Aorta (tissue), 5 donors: ENCODE measurements around the gene GCSAM. TPM values are rescaled to one million over a fixed set of nuclear protein-coding genes. Genes with fewer than 3 reads are reported as not detected.

Experiments
- ATAC-seq: fragments of 200-7000 bp; cut with Tn5 transposase; one replicate; pipeline ENCODE4 v1.9.1; 2022; ENCODE audit warnings: moderate library complexity; ENCODE audit not compliant: low FRiP score
- DNase-seq, 2 donors: peaks; one replicate each; pipeline ENCODE4 v3.0.0-alpha.2; 2020
- H3K27ac ChIP-seq, 2 donors: one replicate each; pipeline ENCODE4 v1.5.1; 2013; ENCODE audit warnings: low read length in 2 of 2, mild to moderate bottlenecking in 2 of 2, moderate library complexity in 2 of 2, control low read depth in 1 of 2, inconsistent platforms in 1 of 2, low read depth in 1 of 2
- H3K27me3 ChIP-seq, 2 donors: one replicate each; pipeline ENCODE4 v1.6.1; 2013; ENCODE audit warnings: control low read depth in 1 of 2, low read length in 1 of 2, mild to moderate bottlenecking in 1 of 2, moderate library complexity in 1 of 2; ENCODE audit not compliant: insufficient read depth in 2 of 2, control insufficient read depth in 1 of 2
- H3K36me3 ChIP-seq, 2 donors: one replicate each; pipeline ENCODE4 v1.6.1; 2013; ENCODE audit warnings: control low read depth in 1 of 2, low read length in 1 of 2, mild to moderate bottlenecking in 1 of 2; ENCODE audit not compliant: insufficient read depth in 2 of 2, control insufficient read depth in 1 of 2
- H3K4me1 ChIP-seq, 2 donors: one replicate each; pipeline ENCODE4 v1.6.1; 2013; ENCODE audit warnings: low read length in 2 of 2, control low read depth in 1 of 2, mild to moderate bottlenecking in 1 of 2, moderate library complexity in 1 of 2; ENCODE audit not compliant: insufficient read depth in 2 of 2, control insufficient read depth in 1 of 2
- H3K4me3 ChIP-seq, 2 donors: one replicate each; pipeline ENCODE4 v1.5.1; 2013; ENCODE audit warnings: low read length in 2 of 2, control low read depth in 1 of 2, mild to moderate bottlenecking in 1 of 2
- H3K9me3 ChIP-seq: one replicate; pipeline ENCODE4 v1.6.1; 2013; ENCODE audit warnings: mild to moderate bottlenecking, low read length; ENCODE audit not compliant: control insufficient read depth
- WGBS, 2 donors: extraction: QIAGEN DNeasy Blood & Tissue Kit; methylation state at CpG; one replicate each; pipeline ENCODE4 v1.1.7; 2013; 5-methylcytosine and 5-hydroxymethylcytosine counted together
- intact Hi-C, 2 donors: fragments of 100-400 bp; cut with DNase I; formaldehyde crosslinking; loops; one replicate each; pipeline versions ENCODE4 v1.14.2 to v1.15.0; 2022
- polyA plus RNA-seq, 2 donors: library from polyadenylated mRNA; stranded (reverse); fragments of 200-250 nt; gene quantifications; one replicate each; pipeline ENCODE4 v1.2.3, GENCODE V29; 2013
- total RNA-seq, 2 donors: library from RNA; stranded (reverse); fragmentation: NEBNext Ultra II Directional; extraction: Animal tissue kit (Norgen Biotek cat#: 25700); gene quantifications; one replicate each; pipeline ENCODE4 v1.2.1, GENCODE V29; 2021
- donor health status: healthy with polysubstance abuse.
- donor health status: Bipolar disorder and iron deficiency.
- donor health status: DM: no; HTN: no; CAD: no.
- donor health status: DM: no; HTN: no; CAD: no.
- donor health status: DM: yes; HTN: yes; CAD: no.

Gene GCSAM
- total and polyA plus RNA-seq, 4 donors = 0.10 to 0.51 TPM; not detected in 2

- H3K27ac ChIP-seq = no peak overlapping the region
- no peak for DNase-seq
- H3K27me3 ChIP-seq = no peaks in the 10 kb centered on the region
- ATAC-seq = no peak
- H3K36me3 ChIP-seq = peaks cover 2 to 8% of the 10 kb centered on the region in 2 donors
- H3K9me3 ChIP-seq = no peaks in the 10 kb centered on the region
- 88 to 100% methylated on average over 1 of the region's 1 CpG for WGBS, 2 donors
- intact Hi-C loops = no loop called here
- no peaks in the 10 kb centered on the region for H3K4me1 ChIP-seq
- H3K4me3 ChIP-seq = no peak overlapping the region
These were observed 494 bp downstream of the GCSAM start for GRCh38 chr3:112132554-112132953.

GRCh38 chr3:112132088-112132487, 960 bp downstream of the GCSAM start:
- Histone ChIP-seq H3K27ac (no peak overlapping the region), H3K9me3 (no peaks in the 10 kb centered on the region), H3K4me3 (no peak overlapping the region), H3K4me1 (no peaks in the 10 kb centered on the region), H3K36me3 (peaks cover 2 to 8% of the 10 kb centered on the region in 2 donors), H3K27me3 (no peaks in the 10 kb centered on the region)
- intact Hi-C loops = no loop called here
- DNase-seq = no peak
- no peak for ATAC-seq
- WGBS, 2 donors = 96 to 97% methylated on average over 3 of the region's 3 CpGs

GRCh38 chr3:112131111-112131510, 1.9 kb downstream of the GCSAM start:
- Histone ChIP-seq H3K9me3 (no peaks in the 10 kb centered on the region), H3K27me3 (no peaks in the 10 kb centered on the region), H3K4me1 (no peaks in the 10 kb centered on the region), H3K4me3 (no peak overlapping the region), H3K27ac (no peak overlapping the region), H3K36me3 (peaks cover 2 to 8% of the 10 kb centered on the region in 2 donors)
- intact Hi-C loops = no loop called here
- ATAC-seq (no peak), DNase-seq (no peak)
- 97% methylated on average over 3 of the region's 3 CpGs for WGBS, 2 donors

- WGBS, 2 donors = 90 to 93% methylated on average over 3 of the region's 3 CpGs
- no peak for ATAC-seq
- Histone ChIP-seq H3K9me3 (no peaks in the 10 kb centered on the region), H3K4me1 (no peaks in the 10 kb centered on the region), H3K36me3 (peaks cover 2 to 8% of the 10 kb centered on the region in 2 donors), H3K4me3 (no peak overlapping the region), H3K27me3 (no peaks in the 10 kb centered on the region), H3K27ac (no peak overlapping the region)
- intact Hi-C loops = no loop called here
- no peak for DNase-seq
These were observed 2.4 kb downstream of the GCSAM start for GRCh38 chr3:112130638-112130993.

- no peaks in the 10 kb centered on the region for H3K4me1 ChIP-seq
- H3K9me3 ChIP-seq = no peaks in the 10 kb centered on the region
- ATAC-seq (no peak), DNase-seq (no peak)
- no peaks in the 10 kb centered on the region for H3K27me3 ChIP-seq
- intact Hi-C loops = no loop called here
- H3K36me3 ChIP-seq = peaks cover 2 to 8% of the 10 kb centered on the region in 2 donors
- WGBS, 2 donors = 92 to 93% methylated on average over 4 of the region's 4 CpGs
- no peak overlapping the region for H3K4me3 ChIP-seq
- no peak overlapping the region for H3K27ac ChIP-seq
These were observed 3.0 kb downstream of the GCSAM start for GRCh38 chr3:112129925-112130637.

GRCh38 chr3:112128843-112129727, 4.0 kb downstream of the GCSAM start:
- Histone ChIP-seq H3K36me3 (peaks cover 2 to 8% of the 10 kb centered on the region in 2 donors), H3K27me3 (no peaks in the 10 kb centered on the region), H3K4me1 (no peaks in the 10 kb centered on the region), H3K4me3 (no peak overlapping the region), H3K9me3 (no peaks in the 10 kb centered on the region), H3K27ac (no peak overlapping the region)
- intact Hi-C loops = no loop called here
- 82 to 83% methylated on average over 7 of the region's 7 CpGs for WGBS, 2 donors
- ATAC-seq (no peak), DNase-seq (no peak)

- Histone ChIP-seq H3K9me3 (no peaks in the 10 kb centered on the region), H3K27me3 (no peaks in the 10 kb centered on the region), H3K27ac (no peak overlapping the region), H3K4me1 (no peaks in the 10 kb centered on the region), H3K4me3 (no peak overlapping the region), H3K36me3 (peaks cover 2 to 8% of the 10 kb centered on the region in 2 donors)
- intact Hi-C loops = no loop called here
- 82 to 84% methylated on average over 10 of the region's 10 CpGs for WGBS, 2 donors
- no peak for ATAC-seq
- DNase-seq = no peak
These were observed 5.2 kb downstream of the GCSAM start for GRCh38 chr3:112127522-112128494.

GRCh38 chr3:112126511-112126911, 6.5 kb downstream of the GCSAM start:
- Histone ChIP-seq H3K27ac (no peak overlapping the region), H3K4me1 (no peaks in the 10 kb centered on the region), H3K4me3 (no peak overlapping the region), H3K9me3 (no peaks in the 10 kb centered on the region), H3K36me3 (peaks cover 2 to 8% of the 10 kb centered on the region in 2 donors), H3K27me3 (no peaks in the 10 kb centered on the region)
- no peak for DNase-seq
- intact Hi-C loops = no loop called here
- WGBS, 2 donors = 60 to 71% methylated on average over 1 of the region's 1 CpG
- ATAC-seq = no peak
